Heart left ventricle (tissue), 13 donors: ENCODE results near the gene ABCA13.

Experiments
- CTCF ChIP-seq, 12 donors: fragments of 200-600 bp; sonication (generic) in 4 of 12; IDR thresholded peaks; one replicate each; pipeline versions ENCODE4 v1.5.0 to v1.8.0; 2018 to 2022; ENCODE audit warnings: antibody characterized with exemption in 12 of 12, mild to moderate bottlenecking in 5 of 12
- POLR2A ChIP-seq, 2 donors: fragments of 450-650 bp; IDR thresholded peaks; one replicate each; pipeline ENCODE4 v1.6.1; 2017; ENCODE audit warnings: antibody characterized with exemption in 2 of 2, mild to moderate bottlenecking in 2 of 2, moderate library complexity in 2 of 2
- donor health status: ischemic (EF 13 %, LVEDD 7.1; RV severe dilation, severe dysfunction).
- donor health status: DM: no; HTN: yes; CAD: no.
- donor health status: DM: no; HTN: no; CAD: no.
- donor health status: ischemic (EF 25% LVEDD 6.9; RV normal size, moderate dysfunction).
- donor health status: ischemic (EF 25% LVEDD 5.7; RV mildly dilated, moderate dysfunction).
- donor health status: ischemic (EF 35%, LVEDD 5.7; RV mildly dilated, moderate dysfunction).
- donor health status: nonischemic (EF 11% LVEDD 7.7; RV severe dilation, severe dysfunction).
- donor health status: DM: yes; HTN: yes; CAD: no.
- donor health status: PGD.
- donor health status: ischemic (EF 29% LVEDD 5.4; RV normal size, mild dysfunction).
- donor health status: nonischemic (EF 23%, LVEDD 6.1; RV moderate dilation, normal function).

- TF ChIP-seq CTCF (IDR thresholded peaks at IDR 0.05) (no peak), POLR2A (IDR thresholded peaks at IDR 0.05) (no peak)
Observed at GRCh38 chr7:48179496-48180030, 8.3 kb downstream of the ABCA13 start.
